ENCODE results near the gene CLEC4A. TPM values are rescaled to one million over a fixed set of nuclear protein-coding genes. Genes with fewer than 3 reads are reported as not detected.
"Not testable (repeated sequence)": the region's sequence is repeated elsewhere in the genome, so short reads cannot be mapped to it uniquely, and the experiment has no call there.

CLEC4A gene
- total RNA-seq, 1 donor from 2014 or later, result 0.71 TPM

GRCh38 chr12:8127138-8127537 is 3.7 kb downstream of the CLEC4A start:
- no peak for DNase-seq
- no peaks in the 10 kb centered on the region for H3K36me3 Mint-ChIP-seq (ENCODE audit: unreplicated experiment)
- H3K27me3 Mint-ChIP-seq (ENCODE audit: unreplicated experiment), result no peaks in the 10 kb centered on the region
- TF ChIP-seq, protein P1, sequence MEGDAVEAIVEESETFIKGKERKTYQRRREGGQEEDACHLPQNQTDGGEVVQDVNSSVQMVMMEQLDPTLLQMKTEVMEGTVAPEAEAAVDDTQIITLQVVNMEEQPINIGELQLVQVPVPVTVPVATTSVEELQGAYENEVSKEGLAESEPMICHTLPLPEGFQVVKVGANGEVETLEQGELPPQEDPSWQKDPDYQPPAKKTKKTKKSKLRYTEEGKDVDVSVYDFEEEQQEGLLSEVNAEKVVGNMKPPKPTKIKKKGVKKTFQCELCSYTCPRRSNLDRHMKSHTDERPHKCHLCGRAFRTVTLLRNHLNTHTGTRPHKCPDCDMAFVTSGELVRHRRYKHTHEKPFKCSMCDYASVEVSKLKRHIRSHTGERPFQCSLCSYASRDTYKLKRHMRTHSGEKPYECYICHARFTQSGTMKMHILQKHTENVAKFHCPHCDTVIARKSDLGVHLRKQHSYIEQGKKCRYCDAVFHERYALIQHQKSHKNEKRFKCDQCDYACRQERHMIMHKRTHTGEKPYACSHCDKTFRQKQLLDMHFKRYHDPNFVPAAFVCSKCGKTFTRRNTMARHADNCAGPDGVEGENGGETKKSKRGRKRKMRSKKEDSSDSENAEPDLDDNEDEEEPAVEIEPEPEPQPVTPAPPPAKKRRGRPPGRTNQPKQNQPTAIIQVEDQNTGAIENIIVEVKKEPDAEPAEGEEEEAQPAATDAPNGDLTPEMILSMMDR (IDR thresholded peaks at IDR 0.05; ENCODE audit: partially characterized antibody, unreplicated experiment), result no peak
- H3K4me1 Mint-ChIP-seq (ENCODE audit: low read depth, unreplicated experiment), result no peaks in the 10 kb centered on the region
- no peak overlapping the region for H3K4me3 Mint-ChIP-seq (ENCODE audit: unreplicated experiment)
- H3K27ac Mint-ChIP-seq (ENCODE audit: unreplicated experiment), result no peak overlapping the region
- no peaks in the 10 kb centered on the region for H3K9me3 Mint-ChIP-seq (ENCODE audit: unreplicated experiment)

DNA sequence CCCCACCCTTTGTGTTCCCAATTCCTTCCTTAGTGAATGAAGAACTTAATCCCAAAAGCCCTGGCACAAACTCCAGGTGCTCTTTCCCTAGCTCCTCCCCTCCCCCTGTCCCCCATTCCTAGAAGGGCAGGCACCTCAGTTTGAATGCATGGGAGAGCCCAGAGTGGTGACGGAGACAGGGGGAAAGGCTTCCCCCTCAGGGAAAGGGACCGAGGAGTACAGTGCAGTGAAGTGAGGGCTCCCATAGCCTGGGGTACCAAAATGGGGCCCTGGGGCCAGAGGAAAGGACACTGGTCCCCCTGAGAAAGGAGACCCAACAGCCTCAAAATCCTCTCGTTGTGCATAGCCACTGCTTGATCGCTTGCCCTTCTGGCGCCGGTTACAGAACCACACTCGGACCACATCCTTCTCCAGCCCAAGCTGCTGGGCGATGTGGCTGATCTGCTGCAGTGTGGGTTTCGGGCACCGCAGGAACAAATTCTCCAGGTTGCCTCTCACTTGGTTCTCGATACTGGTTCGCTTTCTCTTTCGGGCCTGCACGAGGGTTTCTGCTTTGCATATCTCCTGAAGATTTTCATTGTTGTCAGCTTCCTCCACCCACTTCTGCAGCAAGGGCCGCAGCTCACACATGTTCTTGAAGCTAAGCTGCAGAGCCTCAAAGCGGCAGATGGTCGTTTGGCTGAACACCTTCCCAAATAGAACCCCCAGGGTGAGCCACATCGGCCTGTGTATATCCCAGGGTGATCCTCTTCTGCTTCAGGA is 10.4 kb downstream of the CLEC4A start:
- H3K27ac Mint-ChIP-seq (ENCODE audit: unreplicated experiment); H3K27me3 Mint-ChIP-seq (ENCODE audit: unreplicated experiment); H3K4me3 Mint-ChIP-seq (ENCODE audit: unreplicated experiment); H3K36me3 Mint-ChIP-seq (ENCODE audit: unreplicated experiment); H3K4me1 Mint-ChIP-seq (ENCODE audit: low read depth, unreplicated experiment); H3K9me3 Mint-ChIP-seq (ENCODE audit: unreplicated experiment); DNase-seq: not testable (repeated sequence)

DNA sequence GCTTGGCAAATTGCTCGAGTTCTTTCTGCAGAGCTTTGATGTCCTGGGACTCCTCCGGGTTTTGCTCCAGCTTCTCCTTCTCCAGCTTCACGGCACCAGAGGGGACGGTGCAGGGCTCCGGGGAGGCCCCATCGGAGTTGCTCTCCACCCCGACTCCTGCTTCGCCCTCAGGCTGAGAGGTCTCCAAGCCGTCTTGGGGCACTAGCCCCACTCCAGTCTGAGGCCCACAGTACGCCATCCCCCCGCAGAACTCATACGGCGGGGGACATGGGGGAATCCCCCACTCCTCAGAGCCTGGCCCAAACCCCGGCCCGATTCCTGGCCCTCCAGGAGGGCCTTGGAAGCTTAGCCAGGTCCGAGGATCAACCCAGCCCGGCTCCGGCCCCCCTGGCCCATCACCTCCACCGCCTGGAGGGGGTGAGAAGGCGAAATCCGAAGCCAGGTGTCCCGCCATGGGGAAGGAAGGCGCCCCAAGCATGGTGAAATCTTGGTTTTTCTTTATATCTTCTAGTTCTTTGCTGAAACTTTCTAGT is 11.0 kb downstream of the CLEC4A start:
- H3K4me3 Mint-ChIP-seq (ENCODE audit: unreplicated experiment); H3K27ac Mint-ChIP-seq (ENCODE audit: unreplicated experiment); DNase-seq; H3K9me3 Mint-ChIP-seq (ENCODE audit: unreplicated experiment); H3K27me3 Mint-ChIP-seq (ENCODE audit: unreplicated experiment); H3K4me1 Mint-ChIP-seq (ENCODE audit: low read depth, unreplicated experiment); H3K36me3 Mint-ChIP-seq (ENCODE audit: unreplicated experiment): not testable (repeated sequence)

DNA sequence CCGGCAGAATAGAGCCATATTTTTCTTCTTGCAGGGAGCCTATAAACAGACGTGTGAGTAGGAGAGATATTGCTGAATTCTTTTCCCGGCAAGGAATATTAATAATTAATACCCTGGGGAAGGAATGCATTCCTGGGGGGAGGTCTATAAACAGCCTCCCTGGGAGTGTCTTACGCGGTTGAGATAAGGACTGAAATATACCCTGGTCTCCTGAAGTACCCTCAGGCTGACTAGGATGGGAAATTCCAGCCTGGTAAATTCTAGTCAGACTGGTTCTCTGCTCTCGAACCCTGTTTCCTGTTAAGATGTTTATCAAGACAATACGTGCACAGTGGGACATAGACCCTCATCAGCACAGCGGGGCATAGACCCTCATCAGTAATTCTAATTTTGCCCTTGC is 18.2 kb downstream of the CLEC4A start:
- not testable (repeated sequence) for H3K4me3 Mint-ChIP-seq (ENCODE audit: unreplicated experiment); H3K9me3 Mint-ChIP-seq (ENCODE audit: unreplicated experiment); H3K27me3 Mint-ChIP-seq (ENCODE audit: unreplicated experiment); DNase-seq; H3K4me1 Mint-ChIP-seq (ENCODE audit: low read depth, unreplicated experiment); H3K27ac Mint-ChIP-seq (ENCODE audit: unreplicated experiment)
- H3K36me3 Mint-ChIP-seq (ENCODE audit: unreplicated experiment), result peaks cover 11% of the 10 kb centered on the region

DNA sequence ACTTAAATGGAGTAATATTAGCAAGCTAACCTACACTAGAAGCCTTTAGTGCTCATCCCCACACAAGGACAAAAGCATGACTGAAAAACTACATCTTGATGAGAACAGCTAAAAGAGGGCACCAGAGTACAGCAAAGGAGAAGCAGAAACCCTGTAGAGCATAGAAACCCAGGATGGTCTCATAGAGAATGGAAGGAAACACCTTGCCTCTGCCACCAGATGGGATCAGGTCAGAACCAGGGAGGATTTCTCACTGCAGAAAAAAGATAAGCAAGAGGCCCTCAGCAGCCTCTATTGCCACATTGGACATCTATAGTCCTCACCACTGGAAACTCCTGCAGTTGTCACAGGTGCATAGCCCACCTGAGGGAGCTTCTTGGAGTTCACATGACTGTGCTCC is 19.8 kb downstream of the CLEC4A start:
- no peak overlapping the region for H3K4me3 Mint-ChIP-seq (ENCODE audit: unreplicated experiment)
- H3K36me3 Mint-ChIP-seq (ENCODE audit: unreplicated experiment), result peaks cover 11% of the 10 kb centered on the region
- H3K9me3 Mint-ChIP-seq (ENCODE audit: unreplicated experiment), result peaks cover 7% of the 10 kb centered on the region
- no peaks in the 10 kb centered on the region for H3K4me1 Mint-ChIP-seq (ENCODE audit: low read depth, unreplicated experiment)
- peaks cover 2% of the 10 kb centered on the region for H3K27me3 Mint-ChIP-seq (ENCODE audit: unreplicated experiment)
- TF ChIP-seq, protein P1 (IDR thresholded peaks at IDR 0.05; ENCODE audit: partially characterized antibody, unreplicated experiment), result no peak
- no peak overlapping the region for H3K27ac Mint-ChIP-seq (ENCODE audit: unreplicated experiment)
- no peak for DNase-seq

DNA sequence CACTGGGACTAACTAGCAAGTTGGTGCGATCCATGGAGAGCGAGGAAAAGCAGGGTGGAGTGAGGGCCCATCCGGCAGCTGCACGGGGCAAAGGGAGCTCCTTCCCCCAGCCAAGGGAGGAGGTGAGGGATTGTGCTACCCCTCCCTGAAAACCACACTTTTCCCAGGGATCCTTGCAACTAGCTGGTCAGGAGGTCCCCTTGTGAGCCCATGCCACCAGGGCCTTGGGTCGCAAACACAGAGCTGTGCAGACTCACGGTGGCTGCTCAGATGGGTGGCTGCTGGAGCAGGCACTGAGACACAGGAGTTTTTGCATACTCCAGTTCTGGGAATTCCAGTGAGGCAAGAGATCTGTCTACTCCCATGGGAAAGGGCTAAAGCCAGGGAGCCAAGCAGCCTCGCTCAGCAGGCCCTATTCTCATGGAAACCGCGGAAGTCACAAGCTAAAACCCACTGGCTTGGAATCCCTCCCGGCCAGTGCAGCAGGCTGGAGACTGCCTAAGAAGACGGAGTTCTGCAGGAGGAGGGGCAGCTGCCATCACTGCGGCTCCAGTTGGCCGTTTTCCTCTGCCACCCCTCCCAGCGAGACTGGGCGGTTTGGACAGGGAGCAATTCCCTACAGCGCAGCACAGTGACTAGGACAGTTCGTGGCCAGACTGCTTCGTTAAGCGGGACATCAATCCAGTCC is 22.5 kb downstream of the CLEC4A start:
- Mint-ChIP-seq H3K27ac (ENCODE audit: unreplicated experiment) (no peak overlapping the region), H3K27me3 (ENCODE audit: unreplicated experiment) (peaks cover 5% of the 10 kb centered on the region), H3K36me3 (ENCODE audit: unreplicated experiment) (peaks cover 11% of the 10 kb centered on the region), H3K9me3 (ENCODE audit: unreplicated experiment) (peaks cover 7% of the 10 kb centered on the region), H3K4me1 (ENCODE audit: low read depth, unreplicated experiment) (no peaks in the 10 kb centered on the region), H3K4me3 (ENCODE audit: unreplicated experiment) (peak overlapping the region; percentile 51)
- DNase-seq, result peak; percentile 32
- TF ChIP-seq, protein P1 (IDR thresholded peaks at IDR 0.05; ENCODE audit: partially characterized antibody, unreplicated experiment), result no peak

Data from glutamatergic neuron (in vitro differentiated cells).